Heart left ventricle (tissue), 13 donors: ENCODE measurements around the gene A3GALT2.

Experiments used
- POLR2A ChIP-seq, 2 donors: fragments of 450-650 bp; IDR thresholded peaks; one replicate each; pipeline ENCODE4 v1.6.1; 2017; ENCODE audit warnings: antibody characterized with exemption in 2 of 2, mild to moderate bottlenecking in 2 of 2, moderate library complexity in 2 of 2
- TF ChIP-seq, protein P1 (sequence below), 12 donors: fragments of 200-600 bp; sonication (generic) in 4 of 12; IDR thresholded peaks; one replicate each; pipeline versions ENCODE4 v1.5.0 to v1.8.0; 2018 to 2022; ENCODE audit warnings: antibody characterized with exemption in 12 of 12, mild to moderate bottlenecking in 5 of 12
- donor health status: ischemic (EF 13 %, LVEDD 7.1; RV severe dilation, severe dysfunction).
- donor health status: DM: no; HTN: yes; CAD: no.
- donor health status: DM: no; HTN: no; CAD: no.
- donor health status: ischemic (EF 25% LVEDD 6.9; RV normal size, moderate dysfunction).
- donor health status: ischemic (EF 25% LVEDD 5.7; RV mildly dilated, moderate dysfunction).
- donor health status: ischemic (EF 35%, LVEDD 5.7; RV mildly dilated, moderate dysfunction).
- donor health status: nonischemic (EF 11% LVEDD 7.7; RV severe dilation, severe dysfunction).
- donor health status: DM: yes; HTN: yes; CAD: no.
- donor health status: PGD.
- donor health status: ischemic (EF 29% LVEDD 5.4; RV normal size, mild dysfunction).
- donor health status: nonischemic (EF 23%, LVEDD 6.1; RV moderate dilation, normal function).

DNA sequence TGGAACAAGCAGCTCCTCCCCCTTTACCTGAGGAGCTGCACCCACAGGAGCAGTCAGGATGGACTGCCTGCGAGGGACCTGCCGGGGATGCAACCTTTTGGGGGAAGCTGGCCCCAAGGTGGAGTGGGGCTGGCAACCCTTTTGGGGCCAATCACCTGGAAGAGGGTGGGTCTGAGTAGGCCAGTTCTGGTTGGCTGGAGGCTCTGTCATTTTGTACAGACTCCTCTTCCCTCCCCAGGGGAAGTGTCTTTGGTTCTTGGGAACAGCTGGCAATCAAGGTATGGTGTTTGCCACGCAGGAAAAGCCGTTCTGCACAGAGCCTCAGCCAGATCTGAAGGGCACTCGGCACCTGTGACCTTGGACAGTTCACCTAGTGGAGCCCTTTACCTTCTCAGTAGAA, 280 bp upstream of the A3GALT2 start:
- TF ChIP-seq, protein P1, sequence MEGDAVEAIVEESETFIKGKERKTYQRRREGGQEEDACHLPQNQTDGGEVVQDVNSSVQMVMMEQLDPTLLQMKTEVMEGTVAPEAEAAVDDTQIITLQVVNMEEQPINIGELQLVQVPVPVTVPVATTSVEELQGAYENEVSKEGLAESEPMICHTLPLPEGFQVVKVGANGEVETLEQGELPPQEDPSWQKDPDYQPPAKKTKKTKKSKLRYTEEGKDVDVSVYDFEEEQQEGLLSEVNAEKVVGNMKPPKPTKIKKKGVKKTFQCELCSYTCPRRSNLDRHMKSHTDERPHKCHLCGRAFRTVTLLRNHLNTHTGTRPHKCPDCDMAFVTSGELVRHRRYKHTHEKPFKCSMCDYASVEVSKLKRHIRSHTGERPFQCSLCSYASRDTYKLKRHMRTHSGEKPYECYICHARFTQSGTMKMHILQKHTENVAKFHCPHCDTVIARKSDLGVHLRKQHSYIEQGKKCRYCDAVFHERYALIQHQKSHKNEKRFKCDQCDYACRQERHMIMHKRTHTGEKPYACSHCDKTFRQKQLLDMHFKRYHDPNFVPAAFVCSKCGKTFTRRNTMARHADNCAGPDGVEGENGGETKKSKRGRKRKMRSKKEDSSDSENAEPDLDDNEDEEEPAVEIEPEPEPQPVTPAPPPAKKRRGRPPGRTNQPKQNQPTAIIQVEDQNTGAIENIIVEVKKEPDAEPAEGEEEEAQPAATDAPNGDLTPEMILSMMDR (IDR thresholded peaks at IDR 0.05) = no peak
- TF ChIP-seq POLR2A (IDR thresholded peaks at IDR 0.05) = no peak
